Hepatocyte (in vitro differentiated cells): Measurements from ENCODE around the gene PDHX. TPM values are rescaled to one million over a fixed set of nuclear protein-coding genes. Genes with fewer than 3 reads are reported as not detected.

Source experiments
- DNase-seq: peaks from one replicate; pipeline ENCODE4 v3.0.0-alpha.2; 2016; ENCODE audit warnings: low spot score
- H2AFZ ChIP-seq: fragments of 200-600 bp; sonication (generic); 2 replicates; pipeline ENCODE4 v1.6.0; 2016; ENCODE audit warnings: antibody characterized with exemption, mild to moderate bottlenecking
- H3K27ac ChIP-seq: fragments of 200-600 bp; sonication (generic); 2 replicates; pipeline ENCODE4 v1.5.1; 2016; ENCODE audit warnings: mild to moderate bottlenecking
- H3K27me3 ChIP-seq: fragments of 200-600 bp; sonication (generic); 2 replicates; pipeline ENCODE4 v1.6.1; 2016
- H3K36me3 ChIP-seq: fragments of 200-600 bp; sonication (generic); replicated peaks from 2 replicates; pipeline ENCODE4 v1.5.1; 2016; ENCODE audit warnings: low read depth; ENCODE audit not compliant: insufficient read depth
- H3K4me1 ChIP-seq: fragments of 200-600 bp; sonication (generic); 2 replicates; pipeline ENCODE4 v1.5.1; 2016; ENCODE audit warnings: mild to moderate bottlenecking, moderate library complexity; ENCODE audit not compliant: insufficient read depth
- H3K4me2 ChIP-seq: fragments of 200-600 bp; sonication (generic); 2 replicates; pipeline ENCODE4 v1.6.0; 2016
- H3K4me3 ChIP-seq: fragments of 200-600 bp; sonication (generic); 2 replicates; pipeline ENCODE4 v1.5.1; 2016; ENCODE audit warnings: mild to moderate bottlenecking
- H3K79me2 ChIP-seq: fragments of 200-600 bp; sonication (generic); 2 replicates; pipeline ENCODE4 v1.6.0; 2017; ENCODE audit warnings: mild to moderate bottlenecking
- H3K9me2 ChIP-seq: fragments of 200-600 bp; sonication (generic); replicated peaks from 2 replicates; pipeline ENCODE4 v1.6.0; 2017; ENCODE audit warnings: mild to moderate bottlenecking; ENCODE audit not compliant: insufficient read depth
- H3K9me3 ChIP-seq: fragments of 200-600 bp; sonication (generic); 2 replicates; pipeline ENCODE4 v1.5.1; 2016; ENCODE audit warnings: low read depth, mild to moderate bottlenecking
- H4K20me1 ChIP-seq: fragments of 200-600 bp; sonication (generic); 2 replicates; pipeline ENCODE4 v1.6.0; 2016; ENCODE audit warnings: mild to moderate bottlenecking; ENCODE audit not compliant: insufficient read depth, poor library complexity, severe bottlenecking
- CTCF ChIP-seq: fragments of 200-600 bp; sonication (generic); IDR thresholded peaks from 2 replicates; pipeline ENCODE4 v1.5.1; 2016; ENCODE audit warnings: antibody characterized with exemption, mild to moderate bottlenecking; ENCODE audit not compliant: poor library complexity
- EZH2 ChIP-seq: fragments of 200-600 bp; sonication (generic); IDR thresholded peaks from 2 replicates; pipeline ENCODE4 v1.6.1; 2016; ENCODE audit warnings: antibody characterized with exemption, mild to moderate bottlenecking, borderline replicate concordance
- EZH2phosphoT487 ChIP-seq: fragments of 200-600 bp; sonication (generic); IDR thresholded peaks from one replicate; pipeline ENCODE4 v1.6.1; 2018; ENCODE audit warnings: antibody characterized with exemption, mild to moderate bottlenecking, low read depth, moderate library complexity; ENCODE audit not compliant: unreplicated experiment, severe bottlenecking
- WGBS: methylation state at CpG from one replicate; pipeline ENCODE4 v1.1.6; 2016; ENCODE audit warnings: low lambda C conversion rate; ENCODE audit errors: missing lambda C conversion rate; 5-methylcytosine and 5-hydroxymethylcytosine counted together
- polyA plus RNA-seq: library from polyadenylated mRNA; unstranded; fragments of >200 nt; fragmentation: Nextera tagmentation; extraction: Ambion mirVana; gene quantifications from 2 replicates; pipeline ENCODE4 v1.2.1, GENCODE V29; 2016
- total RNA-seq: library from RNA; depleted of rRNA; stranded (reverse); fragments of >200 nt; gene quantifications from 2 replicates; pipeline ENCODE4 v1.2.3, GENCODE V29; 2014

The PDHX gene
- total and polyA plus RNA-seq, 2 experiments from 2014 or later, result 44.8 to 46.8 TPM

- Histone ChIP-seq H3K4me2 (no peak overlapping the region), H4K20me1 (no peaks in the 10 kb centered on the region), H3K4me1 (peaks cover 9% of the 10 kb centered on the region), H3K9me2 (no peaks in the 10 kb centered on the region), H3K9me3 (no peaks in the 10 kb centered on the region), H3K4me3 (no peak overlapping the region), H2AFZ (no peak overlapping the region), H3K36me3 (no peaks in the 10 kb centered on the region), H3K27me3 (no peaks in the 10 kb centered on the region), H3K27ac (no peak overlapping the region), H3K79me2 (peaks cover 5% of the 10 kb centered on the region)
- TF ChIP-seq CTCF, result no peak
- 97% methylated on average over 1 of the region's 1 CpG for WGBS
- no peak for DNase-seq
These were observed 55.5 kb downstream of the PDHX start for GRCh38 chr11:34971928-34972327.

- no peaks in the 10 kb centered on the region for H3K36me3 ChIP-seq
These were observed 55.9 kb downstream of the PDHX start for GRCh38 chr11:34972366-34972765.

GRCh38 chr11:34972892-34973291 is 56.5 kb downstream of the PDHX start:
- no peaks in the 10 kb centered on the region for H4K20me1 ChIP-seq
- no peak overlapping the region for H3K27ac ChIP-seq
- WGBS, result 60% methylated on average over 2 of the region's 2 CpGs
- peaks cover 12% of the 10 kb centered on the region for H3K4me1 ChIP-seq
- no peak overlapping the region for H3K4me2 ChIP-seq
- H3K36me3 ChIP-seq, result no peaks in the 10 kb centered on the region
- H3K79me2 ChIP-seq, result peaks cover 5% of the 10 kb centered on the region
- H3K27me3 ChIP-seq, result no peaks in the 10 kb centered on the region
- no peak overlapping the region for H2AFZ ChIP-seq
- TF ChIP-seq CTCF (no peak), EZH2phosphoT487 (no peak)
- no peak for DNase-seq
- no peaks in the 10 kb centered on the region for H3K9me3 ChIP-seq
- no peaks in the 10 kb centered on the region for H3K9me2 ChIP-seq
- no peak overlapping the region for H3K4me3 ChIP-seq

More at GRCh38 chr11:34972366-34972765, 55.9 kb downstream of the PDHX start:
- H3K4me3 ChIP-seq, result no peak overlapping the region
- peaks cover 5% of the 10 kb centered on the region for H3K79me2 ChIP-seq
- H3K9me3 ChIP-seq, result no peaks in the 10 kb centered on the region
- 97% methylated on average over 8 of the region's 8 CpGs for WGBS
- TF ChIP-seq CTCF (no peak), EZH2phosphoT487 (no peak), EZH2 (no peak)
- H3K4me2 ChIP-seq, result no peak overlapping the region
- no peak overlapping the region for H2AFZ ChIP-seq
- no peak overlapping the region for H3K27ac ChIP-seq
- no peaks in the 10 kb centered on the region for H3K9me2 ChIP-seq
- H3K27me3 ChIP-seq, result no peaks in the 10 kb centered on the region
- no peak for DNase-seq
- peaks cover 12% of the 10 kb centered on the region for H3K4me1 ChIP-seq
- no peaks in the 10 kb centered on the region for H4K20me1 ChIP-seq

- Histone ChIP-seq H3K4me2 (no peak overlapping the region), H3K9me2 (no peaks in the 10 kb centered on the region), H2AFZ (no peak overlapping the region), H3K4me3 (no peak overlapping the region), H3K36me3 (no peaks in the 10 kb centered on the region), H3K27me3 (no peaks in the 10 kb centered on the region), H4K20me1 (no peaks in the 10 kb centered on the region), H3K27ac (no peak overlapping the region), H3K4me1 (peaks cover 12% of the 10 kb centered on the region), H3K79me2 (peaks cover 5% of the 10 kb centered on the region), H3K9me3 (no peaks in the 10 kb centered on the region)
- DNase-seq, result no peak
- TF ChIP-seq CTCF (no peak), EZH2 (no peak), EZH2phosphoT487 (no peak)
- WGBS, result 72% methylated on average over 3 of the region's 3 CpGs
These were observed 59.1 kb downstream of the PDHX start for GRCh38 chr11:34975482-34975881.
